Natural killer cell (primary cell): ENCODE results near the gene HK1. TPM values are rescaled to one million over a fixed set of nuclear protein-coding genes. Genes with fewer than 3 reads are reported as not detected.

ENCODE experiments used
- ATAC-seq, 3 donors: fragments of 150-1000 bp in 2 of 3; fragments of 200-7000 bp in 1 of 3; cut with Tn5 transposase; 1 replicate in 1 of 3; 2 replicates in 2 of 3; pipeline ENCODE4 v1.10.0; 2021; ENCODE audit warnings: mild to moderate bottlenecking in 2 of 3, moderate library complexity in 2 of 3
- DNase-seq, 2 donors: peaks; one replicate each; pipeline versions ENCODE4 v3.0.0 to v3.0.0-alpha.2; 2013 to 2021; ENCODE audit warnings: mixed read lengths in 1 of 2
- H3K27ac ChIP-seq: one replicate; pipeline ENCODE4 v1.5.1; 2013; ENCODE audit warnings: mild to moderate bottlenecking, low read length
- H3K27me3 ChIP-seq: one replicate; pipeline ENCODE4 v1.6.1; 2013; ENCODE audit warnings: low read length; ENCODE audit not compliant: control insufficient read depth, insufficient read depth
- H3K36me3 ChIP-seq: one replicate; pipeline ENCODE4 v1.6.1; 2013; ENCODE audit warnings: low read length; ENCODE audit not compliant: control insufficient read depth, insufficient read depth
- H3K4me1 ChIP-seq: one replicate; pipeline ENCODE4 v1.6.1; 2013; ENCODE audit warnings: low read length; ENCODE audit not compliant: control insufficient read depth, insufficient read depth
- H3K4me3 ChIP-seq: one replicate; pipeline ENCODE4 v1.5.1; 2013; ENCODE audit warnings: low read length
- H3K9me3 ChIP-seq: one replicate; pipeline ENCODE4 v1.6.1; 2013; ENCODE audit warnings: low read length; ENCODE audit not compliant: control insufficient read depth, insufficient read depth
- H3K27ac Mint-ChIP-seq, 2 donors: one replicate each; pipeline ENCODE4 v1.8.0; 2022; ENCODE audit warnings: mild to moderate bottlenecking in 2 of 2, mixed read lengths in 2 of 2, moderate library complexity in 1 of 2
- H3K27me3 Mint-ChIP-seq, 2 donors: one replicate each; pipeline ENCODE4 v1.8.0; 2022; ENCODE audit warnings: low read depth in 2 of 2, mixed read lengths in 2 of 2
- H3K36me3 Mint-ChIP-seq: one replicate; pipeline ENCODE4 v1.8.0; 2022; ENCODE audit warnings: mixed read lengths
- H3K4me1 Mint-ChIP-seq, 2 donors: one replicate each; pipeline ENCODE4 v1.8.0; 2022; ENCODE audit warnings: mixed read lengths in 2 of 2
- H3K4me3 Mint-ChIP-seq: one replicate; pipeline ENCODE4 v1.8.0; 2022; ENCODE audit warnings: mild to moderate bottlenecking, moderate library complexity, mixed read lengths
- H3K9me3 Mint-ChIP-seq, 2 donors: one replicate each; pipeline ENCODE4 v1.8.0; 2022; ENCODE audit warnings: mixed read lengths in 2 of 2
- CTCF ChIP-seq: fragments of 200-600 bp; IDR thresholded peaks from one replicate; pipeline ENCODE4 v1.8.0; 2022; ENCODE audit warnings: antibody characterized with exemption
- WGBS: methylation state at CpG from one replicate; pipeline ENCODE4 v1.1.7; 2013; ENCODE audit warnings: missing lambda C conversion rate; ENCODE audit not compliant: insufficient coverage; 5-methylcytosine and 5-hydroxymethylcytosine counted together
- intact Hi-C: fragments of 100-400 bp; cut with micrococcal nuclease; formaldehyde crosslinking; loops from one replicate; pipeline ENCODE4 v1.14.2; 2022
- total RNA-seq, 4 donors: library from RNA; stranded (reverse); fragments of 120-200 nt in 1 of 4; gene quantifications; one replicate each; pipeline versions ENCODE4 v1.2.3 to v1.2.4, GENCODE V29; 2013 to 2022

The HK1 gene
- total RNA-seq, 3 donors from 2014 or later (not counting 1 experiment from before 2014, with no cell fraction given) = 58.4 to 72.6 (median 69.5) TPM

- no peaks in the 10 kb centered on the region for H3K27me3 Mint-ChIP-seq
- peaks cover 50 to 63% of the 10 kb centered on the region in 2 donors for H3K4me1 Mint-ChIP-seq
- Histone ChIP-seq H3K27me3 (no peaks in the 10 kb centered on the region), H3K9me3 (no peaks in the 10 kb centered on the region), H3K4me3 (no peak overlapping the region), H3K4me1 (peaks cover 37% of the 10 kb centered on the region), H3K36me3 (peaks cover 15% of the 10 kb centered on the region), H3K27ac (no peak overlapping the region)
- no peaks in the 10 kb centered on the region for H3K9me3 Mint-ChIP-seq
- H3K4me3 Mint-ChIP-seq = no peak overlapping the region
- H3K36me3 Mint-ChIP-seq = peaks cover 6% of the 10 kb centered on the region
- 75% methylated on average over 4 of the region's 5 CpGs for WGBS
- DNase-seq (no peak), ATAC-seq (no peak)
- intact Hi-C loops = no loop called here
- H3K27ac Mint-ChIP-seq = peak overlapping the region in 1 of 2 donors; percentile 83
- no peak for TF ChIP-seq CTCF
These were observed 68.5 kb downstream of the HK1 start for GRCh38 chr10:69346776-69347175.

- no peak for TF ChIP-seq CTCF
- Histone ChIP-seq H3K9me3 (no peaks in the 10 kb centered on the region), H3K36me3 (peaks cover 10% of the 10 kb centered on the region), H3K4me1 (peaks cover 37% of the 10 kb centered on the region), H3K27me3 (no peaks in the 10 kb centered on the region), H3K4me3 (no peak overlapping the region), H3K27ac (peak overlapping the region; percentile 19)
- no peaks in the 10 kb centered on the region for H3K9me3 Mint-ChIP-seq
- intact Hi-C loops = no loop called here
- H3K36me3 Mint-ChIP-seq = peaks cover 4% of the 10 kb centered on the region
- H3K4me1 Mint-ChIP-seq = peaks cover 31 to 47% of the 10 kb centered on the region in 2 donors
- DNase-seq (peak in 1 of 2 donors; percentile 35), ATAC-seq (no peak)
- WGBS = 67% methylated on average over 10 of the region's 10 CpGs
- H3K27ac Mint-ChIP-seq = peak overlapping the region; percentile 49 to 84
- H3K27me3 Mint-ChIP-seq = no peaks in the 10 kb centered on the region
- no peak overlapping the region for H3K4me3 Mint-ChIP-seq
These were observed 70.7 kb downstream of the HK1 start for GRCh38 chr10:69348816-69349541.

GRCh38 chr10:69349542-69349888 is 71.2 kb downstream of the HK1 start:
- Mint-ChIP-seq H3K9me3 (no peaks in the 10 kb centered on the region), H3K4me1 (peaks cover 30 to 46% of the 10 kb centered on the region in 2 donors), H3K27ac (peak overlapping the region; percentile 49 to 84), H3K36me3 (no peaks in the 10 kb centered on the region), H3K27me3 (no peaks in the 10 kb centered on the region), H3K4me3 (no peak overlapping the region)
- TF ChIP-seq CTCF = no peak
- H3K36me3 ChIP-seq = peaks cover 5% of the 10 kb centered on the region
- H3K9me3 ChIP-seq = no peaks in the 10 kb centered on the region
- intact Hi-C loops = no loop called here
- peak overlapping the region; percentile 19 for H3K27ac ChIP-seq
- H3K4me3 ChIP-seq = no peak overlapping the region
- ATAC-seq (no peak), DNase-seq (no peak)
- H3K4me1 ChIP-seq = peaks cover 34% of the 10 kb centered on the region
- H3K27me3 ChIP-seq = no peaks in the 10 kb centered on the region
- 97% methylated on average over 3 of the region's 3 CpGs for WGBS

- ATAC-seq = no peak
- H3K36me3 Mint-ChIP-seq = no peaks in the 10 kb centered on the region
- no peak overlapping the region for H3K27ac Mint-ChIP-seq
- no peaks in the 10 kb centered on the region for H3K9me3 ChIP-seq
- no peaks in the 10 kb centered on the region for H3K9me3 Mint-ChIP-seq
- DNase-seq = no peak
- no peaks in the 10 kb centered on the region for H3K27me3 Mint-ChIP-seq
- no peak overlapping the region for H3K4me3 Mint-ChIP-seq
- H3K27ac ChIP-seq = no peak overlapping the region
- H3K4me1 Mint-ChIP-seq = peaks cover 21 to 29% of the 10 kb centered on the region in 2 donors
- peaks cover 17% of the 10 kb centered on the region for H3K4me1 ChIP-seq
- intact Hi-C loops = no loop called here
- H3K36me3 ChIP-seq = no peaks in the 10 kb centered on the region
- no peak overlapping the region for H3K4me3 ChIP-seq
- 88% methylated on average over 4 of the region's 4 CpGs for WGBS
- no peaks in the 10 kb centered on the region for H3K27me3 ChIP-seq
- TF ChIP-seq CTCF = no peak
These were observed 73.3 kb downstream of the HK1 start for GRCh38 chr10:69351589-69351988.
